ENCODE results near the gene GAGE12F.
"Not testable (repeated sequence)": the region's sequence is repeated elsewhere in the genome, so short reads cannot be mapped to it uniquely, and the experiment has no call there.

The GAGE12F gene

GRCh38 chrX:49560542-49560941 lies at the start of gene GAGE12F:
GAGE12F (plus strand) TSS chrX:49560842; CDS start chrX:49561997, 1,155 bp downstream.
- H3K27ac Mint-ChIP-seq, DNase-seq, H3K27me3 Mint-ChIP-seq, H3K9me3 Mint-ChIP-seq, H3K4me1 Mint-ChIP-seq, H3K4me3 Mint-ChIP-seq, H3K36me3 Mint-ChIP-seq, CTCF ChIA-PET: not testable (repeated sequence)

GRCh38 chrX:49531877-49532276 lies 28.8 kb upstream of the GAGE12F start, which contains the start of gene GAGE12C:
GAGE12C (plus strand) TSS chrX:49532177; CDS start chrX:49533332, 1,155 bp downstream.
- H3K4me1 Mint-ChIP-seq, H3K36me3 Mint-ChIP-seq, CTCF ChIA-PET, H3K27ac Mint-ChIP-seq, H3K4me3 Mint-ChIP-seq, DNase-seq, H3K9me3 Mint-ChIP-seq, H3K27me3 Mint-ChIP-seq: not testable (repeated sequence)

- H3K9me3 Mint-ChIP-seq, H3K27me3 Mint-ChIP-seq, H3K36me3 Mint-ChIP-seq, H3K27ac Mint-ChIP-seq, H3K4me3 Mint-ChIP-seq, DNase-seq, H3K4me1 Mint-ChIP-seq, CTCF ChIA-PET: not testable (repeated sequence)
These were observed 19.2 kb upstream of the GAGE12F start, which contains the start of gene GAGE12D for GRCh38 chrX:49541433-49541832. GAGE12D (plus strand) TSS chrX:49541733; CDS start chrX:49542888, 1,155 bp downstream.

GRCh38 chrX:49550989-49551388 lies 9.7 kb upstream of the GAGE12F start, which contains the start of gene GAGE12E:
GAGE12E (plus strand) TSS chrX:49551289; CDS start chrX:49552444, 1,155 bp downstream.
- H3K4me3 Mint-ChIP-seq, CTCF ChIA-PET, H3K27me3 Mint-ChIP-seq, DNase-seq, H3K9me3 Mint-ChIP-seq, H3K36me3 Mint-ChIP-seq, H3K27ac Mint-ChIP-seq, H3K4me1 Mint-ChIP-seq: not testable (repeated sequence)

- H3K36me3 Mint-ChIP-seq, H3K4me1 Mint-ChIP-seq, H3K27ac Mint-ChIP-seq, DNase-seq, CTCF ChIA-PET, H3K9me3 Mint-ChIP-seq, H3K4me3 Mint-ChIP-seq, H3K27me3 Mint-ChIP-seq: not testable (repeated sequence)
These were observed 8.1 kb downstream of the GAGE12F start for GRCh38 chrX:49568728-49569127.

- H3K9me3 Mint-ChIP-seq, H3K4me1 Mint-ChIP-seq, DNase-seq, H3K4me3 Mint-ChIP-seq, CTCF ChIA-PET, H3K27me3 Mint-ChIP-seq, H3K36me3 Mint-ChIP-seq, H3K27ac Mint-ChIP-seq: not testable (repeated sequence)
These were observed 8.5 kb downstream of the GAGE12F start for GRCh38 chrX:49569152-49569551.

- H3K27ac Mint-ChIP-seq, CTCF ChIA-PET, H3K9me3 Mint-ChIP-seq, DNase-seq, H3K4me3 Mint-ChIP-seq, H3K4me1 Mint-ChIP-seq, H3K36me3 Mint-ChIP-seq, H3K27me3 Mint-ChIP-seq: not testable (repeated sequence)
These were observed 9.5 kb downstream of the GAGE12F start, which contains the start of gene GAGE12G for GRCh38 chrX:49570100-49570499. GAGE12G (plus strand) TSS chrX:49570400; CDS start chrX:49571555, 1,155 bp downstream.

GRCh38 chrX:49579649-49580048 lies 19.0 kb downstream of the GAGE12F start, which contains the start of gene GAGE12H:
GAGE12H (plus strand) TSS chrX:49579949; CDS start chrX:49581104, 1,155 bp downstream.
- H3K36me3 Mint-ChIP-seq, DNase-seq, H3K4me1 Mint-ChIP-seq, H3K27me3 Mint-ChIP-seq, H3K4me3 Mint-ChIP-seq, CTCF ChIA-PET, H3K9me3 Mint-ChIP-seq, H3K27ac Mint-ChIP-seq: not testable (repeated sequence)

- H3K4me1 Mint-ChIP-seq, DNase-seq, H3K27me3 Mint-ChIP-seq, H3K9me3 Mint-ChIP-seq, H3K4me3 Mint-ChIP-seq, H3K36me3 Mint-ChIP-seq, H3K27ac Mint-ChIP-seq, CTCF ChIA-PET: not testable (repeated sequence)
These were observed 28.6 kb downstream of the GAGE12F start, which contains the start of gene GAGE2A for GRCh38 chrX:49589196-49589595. GAGE2A (plus strand) TSS chrX:49589496; CDS start chrX:49590651, 1,155 bp downstream.

- H3K27me3 Mint-ChIP-seq, H3K4me1 Mint-ChIP-seq, H3K4me3 Mint-ChIP-seq, H3K27ac Mint-ChIP-seq, H3K36me3 Mint-ChIP-seq, CTCF ChIA-PET, H3K9me3 Mint-ChIP-seq: not testable (repeated sequence)
- DNase-seq = peak; percentile 19
These were observed 29.3 kb downstream of the GAGE12F start for GRCh38 chrX:49589769-49590478.

- H3K9me3 Mint-ChIP-seq, CTCF ChIA-PET: not testable (repeated sequence)
These were observed 29.8 kb downstream of the GAGE12F start for GRCh38 chrX:49590488-49590887.

GRCh38 chrX:49598720-49599119 lies 38.1 kb downstream of the GAGE12F start, which contains the start of gene GAGE1:
GAGE1 (plus strand) TSS chrX:49599020; CDS start chrX:49600175, 1,155 bp downstream.
- CTCF ChIA-PET, H3K4me3 Mint-ChIP-seq, H3K27me3 Mint-ChIP-seq, DNase-seq, H3K9me3 Mint-ChIP-seq, H3K27ac Mint-ChIP-seq, H3K36me3 Mint-ChIP-seq, H3K4me1 Mint-ChIP-seq: not testable (repeated sequence)

More at GRCh38 chrX:49590488-49590887, 29.8 kb downstream of the GAGE12F start:
- not testable (repeated sequence) for H3K27me3 Mint-ChIP-seq, H3K4me3 Mint-ChIP-seq, H3K27ac Mint-ChIP-seq, H3K36me3 Mint-ChIP-seq, H3K4me1 Mint-ChIP-seq, DNase-seq

- DNase-seq = no peak
- CTCF ChIA-PET = no interaction called here
- Mint-ChIP-seq H3K36me3 (no peaks in the 10 kb centered on the region), H3K4me3 (no peak overlapping the region), H3K9me3 (no peaks in the 10 kb centered on the region), H3K27ac (no peak overlapping the region), H3K27me3 (no peaks in the 10 kb centered on the region), H3K4me1 (no peaks in the 10 kb centered on the region)
These were observed 50.2 kb downstream of the GAGE12F start for GRCh38 chrX:49610718-49611310.

Data from activated naive CD4-positive, alpha-beta T cell treated with anti-CD3 and anti-CD28 coated beads, Interleukin-2, amount 10 ng/mL, durations not matched to agents 7 days and 5 days (primary cell).